BE2C (cell line): Measurements from ENCODE around the gene GNAL.
"Not testable (repeated sequence)": the region's sequence is repeated elsewhere in the genome, so short reads cannot be mapped to it uniquely, and the experiment has no call there.

Source experiments
- DNase-seq: peaks from one replicate; pipeline ENCODE4 v3.0.0-alpha.2; 2020
- H3K27me3 ChIP-seq: fragments of 250-450 bp; sonication (Bioruptor Pico); 2 replicates; pipeline ENCODE4 v1.5.1; 2020; ENCODE audit warnings: mild to moderate bottlenecking
- H3K36me3 ChIP-seq: fragments of 250-450 bp; sonication (Bioruptor Pico); 2 replicates; pipeline ENCODE4 v1.5.1; 2020; ENCODE audit warnings: mild to moderate bottlenecking
- H3K4me1 ChIP-seq: fragments of 250-450 bp; sonication (Bioruptor Pico); 2 replicates; pipeline ENCODE4 v1.5.1; 2020
- H3K4me3 ChIP-seq: 2 replicates; pipeline ENCODE4 v1.5.1; 2011; ENCODE audit warnings: low read depth, low read length
- H3K9me3 ChIP-seq: fragments of 250-450 bp; sonication (Bioruptor Pico); 2 replicates; pipeline ENCODE4 v1.5.1; 2020
- CTCF ChIP-seq: IDR thresholded peaks from 2 replicates; pipeline ENCODE4 v1.5.1; 2012; ENCODE audit warnings: mild to moderate bottlenecking, low read depth, low read length

The GNAL gene

GRCh38 chr18:11886577-11887110 lies 197.6 kb downstream of the GNAL start:
- H3K4me3 ChIP-seq = no peak overlapping the region
- no peaks in the 10 kb centered on the region for H3K4me1 ChIP-seq
- TF ChIP-seq CTCF = no peak
- H3K9me3 ChIP-seq = no peaks in the 10 kb centered on the region
- no peak for DNase-seq
- H3K36me3 ChIP-seq = no peaks in the 10 kb centered on the region
- H3K27me3 ChIP-seq = no peaks in the 10 kb centered on the region

GRCh38 chr18:11887328-11888128 lies 198.5 kb downstream of the GNAL start:
- no peak overlapping the region for H3K4me3 ChIP-seq
- H3K36me3 ChIP-seq = no peaks in the 10 kb centered on the region
- no peak for DNase-seq
- no peaks in the 10 kb centered on the region for H3K4me1 ChIP-seq
- no peaks in the 10 kb centered on the region for H3K9me3 ChIP-seq
- TF ChIP-seq CTCF = no peak
- H3K27me3 ChIP-seq = no peaks in the 10 kb centered on the region

GRCh38 chr18:11888726-11889125 lies 199.7 kb downstream of the GNAL start:
- Histone ChIP-seq H3K36me3 (no peaks in the 10 kb centered on the region), H3K27me3 (no peaks in the 10 kb centered on the region), H3K4me3 (no peak overlapping the region), H3K9me3 (no peaks in the 10 kb centered on the region), H3K4me1 (no peaks in the 10 kb centered on the region)
- no peak for TF ChIP-seq CTCF
- no peak for DNase-seq

- Histone ChIP-seq H3K4me1 (no peaks in the 10 kb centered on the region), H3K27me3 (no peaks in the 10 kb centered on the region), H3K9me3 (no peaks in the 10 kb centered on the region), H3K4me3 (no peak overlapping the region), H3K36me3 (no peaks in the 10 kb centered on the region)
- TF ChIP-seq CTCF = no peak
- no peak for DNase-seq
Measured at GRCh38 chr18:11889284-11889683, 200.2 kb downstream of the GNAL start.

GRCh38 chr18:11891737-11892136 lies 202.7 kb downstream of the GNAL start:
- TF ChIP-seq CTCF = no peak

GRCh38 chr18:11892438-11892837 lies 203.4 kb downstream of the GNAL start:
- H3K4me1 ChIP-seq, H3K9me3 ChIP-seq, H3K36me3 ChIP-seq, H3K27me3 ChIP-seq, DNase-seq, H3K4me3 ChIP-seq: not testable (repeated sequence)

More at GRCh38 chr18:11891737-11892136, 202.7 kb downstream of the GNAL start:
- no peaks in the 10 kb centered on the region for H3K9me3 ChIP-seq
- H3K36me3 ChIP-seq = no peaks in the 10 kb centered on the region
- no peak overlapping the region for H3K4me3 ChIP-seq
- H3K4me1 ChIP-seq = no peaks in the 10 kb centered on the region
- no peaks in the 10 kb centered on the region for H3K27me3 ChIP-seq
- DNase-seq = no peak
